GM23338 (cell line): ENCODE data around the gene MTMR3. TPM values are rescaled to one million over a fixed set of nuclear protein-coding genes. Genes with fewer than 3 reads are reported as not detected.

Source experiments
- ATAC-seq: fragments of 200-7000 bp; cut with Tn5 transposase; 3 replicates; pipeline ENCODE4 v1.9.1; 2020
- DNase-seq: peaks from one replicate; pipeline ENCODE4 v3.0.0-alpha.2; 2015; ENCODE audit warnings: low spot score
- H2AFZ ChIP-seq: fragments of 200-600 bp; sonication (generic); 2 replicates; pipeline ENCODE4 v1.8.0; 2016; ENCODE audit warnings: antibody characterized with exemption, mild to moderate bottlenecking, moderate library complexity
- H3F3A ChIP-seq: fragments of 200-600 bp; sonication (generic); replicated peaks from 2 replicates; pipeline ENCODE4 v1.8.0; 2017; ENCODE audit warnings: antibody characterized with exemption, mixed run types, low read depth
- H3K27ac ChIP-seq: fragments of 200-600 bp; sonication (generic); 2 replicates; pipeline ENCODE4 v1.6.1; 2016; ENCODE audit warnings: low read depth
- H3K27me3 ChIP-seq: fragments of 200-600 bp; sonication (generic); 2 replicates; pipeline ENCODE4 v1.8.0; 2016; ENCODE audit warnings: mild to moderate bottlenecking, mixed run types, moderate library complexity; ENCODE audit not compliant: insufficient read depth
- H3K36me3 ChIP-seq: fragments of 200-600 bp; sonication (generic); 2 replicates; pipeline ENCODE4 v1.8.0; 2016; ENCODE audit warnings: mild to moderate bottlenecking; ENCODE audit not compliant: insufficient read depth
- H3K4me1 ChIP-seq: fragments of 200-600 bp; sonication (generic); 2 replicates; pipeline ENCODE4 v1.8.0; 2016; ENCODE audit warnings: mild to moderate bottlenecking, moderate library complexity; ENCODE audit not compliant: insufficient read depth
- H3K4me2 ChIP-seq: fragments of 200-600 bp; sonication (generic); 2 replicates; pipeline ENCODE4 v1.7.1; 2017; ENCODE audit warnings: mixed run types
- H3K4me3 ChIP-seq: fragments of 200-600 bp; sonication (generic); 2 replicates; pipeline ENCODE4 v1.6.1; 2016; ENCODE audit warnings: mixed run types
- H3K79me2 ChIP-seq: fragments of 200-600 bp; sonication (generic); replicated peaks from 2 replicates; pipeline ENCODE4 v1.8.0; 2017; ENCODE audit warnings: mild to moderate bottlenecking; ENCODE audit not compliant: insufficient read depth
- H3K9me2 ChIP-seq: fragments of 200-600 bp; sonication (generic); 2 replicates; pipeline ENCODE4 v1.8.0; 2017; ENCODE audit not compliant: insufficient read depth
- H4K20me1 ChIP-seq: fragments of 200-600 bp; sonication (generic); replicated peaks from 2 replicates; pipeline ENCODE4 v1.8.0; 2017; ENCODE audit warnings: mild to moderate bottlenecking; ENCODE audit not compliant: insufficient read depth
- H3K27ac Mint-ChIP-seq: 2 replicates; pipeline ENCODE4 v1.8.0; 2020; ENCODE audit warnings: inconsistent platforms, mild to moderate bottlenecking, moderate library complexity, mixed read lengths
- H3K27me3 Mint-ChIP-seq: 3 replicates; pipeline ENCODE4 v1.8.0; 2022; ENCODE audit warnings: low read depth, mild to moderate bottlenecking, moderate library complexity, mixed read lengths, inconsistent platforms; ENCODE audit not compliant: insufficient read depth, poor library complexity
- H3K36me3 Mint-ChIP-seq: 3 replicates; pipeline ENCODE4 v1.8.0; 2021; ENCODE audit warnings: low read depth, mild to moderate bottlenecking, inconsistent platforms, moderate library complexity, mixed read lengths
- H3K4me1 Mint-ChIP-seq: 3 replicates; pipeline ENCODE4 v1.8.0; 2020; ENCODE audit warnings: mild to moderate bottlenecking, inconsistent platforms, mixed read lengths
- H3K4me3 Mint-ChIP-seq: 3 replicates; pipeline ENCODE4 v1.8.0; 2021; ENCODE audit warnings: moderate library complexity, mild to moderate bottlenecking, inconsistent platforms, mixed read lengths
- H3K9me3 Mint-ChIP-seq: 3 replicates; pipeline ENCODE4 v1.8.0; 2020; ENCODE audit warnings: moderate library complexity, mild to moderate bottlenecking, inconsistent platforms, mixed read lengths
- CREB1 ChIP-seq: fragments of 250-450 bp; sonication (Bioruptor Pico); IDR thresholded peaks from 2 replicates; pipeline ENCODE4 v1.5.0; 2020; ENCODE audit warnings: low read depth, mild to moderate bottlenecking, moderate library complexity
- JUNB ChIP-seq: IDR thresholded peaks from one replicate; pipeline ENCODE4 v1.6.1; 2016; ENCODE audit warnings: antibody characterized with exemption; ENCODE audit not compliant: unreplicated experiment
- POLR2AphosphoS5 ChIP-seq: IDR thresholded peaks from 2 replicates; pipeline ENCODE4 v1.6.1; 2016; ENCODE audit warnings: antibody characterized with exemption, low read depth
- REST ChIP-seq: IDR thresholded peaks from one replicate; pipeline ENCODE4 v1.6.1; 2018; ENCODE audit warnings: antibody characterized with exemption; ENCODE audit not compliant: unreplicated experiment
- STAT1 ChIP-seq: IDR thresholded peaks from one replicate; pipeline ENCODE4 v1.6.1; 2016; ENCODE audit warnings: antibody characterized with exemption; ENCODE audit not compliant: unreplicated experiment
- ZNF114 ChIP-seq: fragments of 250-450 bp; sonication (Bioruptor Pico); IDR thresholded peaks from 2 replicates; pipeline ENCODE4 v1.5.0; 2020; ENCODE audit warnings: mild to moderate bottlenecking, moderate library complexity
- ZNF462 ChIP-seq: fragments of 250-450 bp; sonication (Bioruptor Pico); IDR thresholded peaks from 2 replicates; pipeline ENCODE4 v1.5.0; 2020; ENCODE audit warnings: mild to moderate bottlenecking, moderate library complexity
- polyA plus RNA-seq: library from polyadenylated mRNA; unstranded; fragments of >200 nt; fragmentation: Nextera tagmentation; extraction: Ambion mirVana; gene quantifications from 2 replicates; pipeline ENCODE4 v1.2.1, GENCODE V29; 2016
- total RNA-seq: library from RNA; depleted of rRNA; stranded (reverse); fragments of >200 nt; shearing (Covaris generic); gene quantifications from 2 replicates; pipeline ENCODE4 v1.2.3, GENCODE V29; 2014

The MTMR3 gene
- total and polyA plus RNA-seq, 2 experiments from 2014 or later: 5.2 to 27.4 TPM

- no peaks in the 10 kb centered on the region for H3F3A ChIP-seq
- DNase-seq (no peak), ATAC-seq (no peak)
- no peak overlapping the region for H2AFZ ChIP-seq
- no peaks in the 10 kb centered on the region for H3K4me1 ChIP-seq
- H3K4me3 Mint-ChIP-seq: no peak overlapping the region
- no peak overlapping the region for H3K27ac Mint-ChIP-seq
- H3K27me3 ChIP-seq: no peaks in the 10 kb centered on the region
- no peaks in the 10 kb centered on the region for H3K4me1 Mint-ChIP-seq
- H3K36me3 Mint-ChIP-seq: 0 out of 3 replicates have a peak, but pooled peaks cover under 1% of the 10 kb centered on the region
- no peaks in the 10 kb centered on the region for H3K27me3 Mint-ChIP-seq
- TF ChIP-seq ZNF114 (CRISPR knock-in tag): no peak
- peaks cover 16% of the 10 kb centered on the region for H3K9me3 Mint-ChIP-seq
- no peaks in the 10 kb centered on the region for H3K79me2 ChIP-seq
- H3K9me2 ChIP-seq: no peaks in the 10 kb centered on the region
- 0 out of 2 replicates have a peak, but pooled peaks cover 3% of the 10 kb centered on the region for H4K20me1 ChIP-seq
- H3K4me2 ChIP-seq: no peak overlapping the region
- H3K4me3 ChIP-seq: no peak overlapping the region
- no peaks in the 10 kb centered on the region for H3K36me3 ChIP-seq
- H3K27ac ChIP-seq: no peak overlapping the region
Observed at GRCh38 chr22:30054067-30054763, 171.2 kb downstream of the MTMR3 start.

GRCh38 chr22:30054764-30055069 is 171.7 kb downstream of the MTMR3 start:
- H3K4me3 ChIP-seq: no peak overlapping the region
- no peaks in the 10 kb centered on the region for H3K27me3 ChIP-seq
- 0 out of 2 replicates have a peak, but pooled peaks cover 3% of the 10 kb centered on the region for H4K20me1 ChIP-seq
- H3K4me1 Mint-ChIP-seq: no peaks in the 10 kb centered on the region
- no peak overlapping the region for H3K4me2 ChIP-seq
- H2AFZ ChIP-seq: no peak overlapping the region
- no peaks in the 10 kb centered on the region for H3K36me3 ChIP-seq
- no peaks in the 10 kb centered on the region for H3K9me2 ChIP-seq
- peaks cover 19% of the 10 kb centered on the region for H3K9me3 Mint-ChIP-seq
- H3K27ac Mint-ChIP-seq: no peak overlapping the region
- H3K27ac ChIP-seq: no peak overlapping the region
- no peak overlapping the region for H3K4me3 Mint-ChIP-seq
- TF ChIP-seq STAT1 (no peak), POLR2AphosphoS5 (no peak), CREB1 (CRISPR knock-in tag) (no peak)
- H3F3A ChIP-seq: no peaks in the 10 kb centered on the region
- H3K79me2 ChIP-seq: no peaks in the 10 kb centered on the region
- H3K4me1 ChIP-seq: no peaks in the 10 kb centered on the region
- no peak for DNase-seq
- no peak for ATAC-seq
- 0 out of 3 replicates have a peak, but pooled peaks cover 3% of the 10 kb centered on the region for H3K36me3 Mint-ChIP-seq
- H3K27me3 Mint-ChIP-seq: no peaks in the 10 kb centered on the region

- H3K27ac Mint-ChIP-seq: no peak overlapping the region
- no peak overlapping the region for H3K4me3 ChIP-seq
- no peaks in the 10 kb centered on the region for H3K27me3 Mint-ChIP-seq
- no peak overlapping the region for H3K4me2 ChIP-seq
- no peak for DNase-seq
- H4K20me1 ChIP-seq: 0 out of 2 replicates have a peak, but pooled peaks cover 3% of the 10 kb centered on the region
- H3K9me3 Mint-ChIP-seq: peaks cover 19% of the 10 kb centered on the region
- H3K4me1 ChIP-seq: no peaks in the 10 kb centered on the region
- no peak overlapping the region for H2AFZ ChIP-seq
- no peak for ATAC-seq
- H3F3A ChIP-seq: no peaks in the 10 kb centered on the region
- H3K27ac ChIP-seq: no peak overlapping the region
- H3K9me2 ChIP-seq: no peaks in the 10 kb centered on the region
- no peaks in the 10 kb centered on the region for H3K4me1 Mint-ChIP-seq
- no peak overlapping the region for H3K4me3 Mint-ChIP-seq
- no peaks in the 10 kb centered on the region for H3K27me3 ChIP-seq
- H3K36me3 ChIP-seq: no peaks in the 10 kb centered on the region
- H3K36me3 Mint-ChIP-seq: 0 out of 3 replicates have a peak, but pooled peaks cover 3% of the 10 kb centered on the region
- H3K79me2 ChIP-seq: no peaks in the 10 kb centered on the region
- TF ChIP-seq ZNF114 (CRISPR knock-in tag) (no peak), JUNB (no peak), REST (no peak), ZNF462 (no peak)
Observed at GRCh38 chr22:30056015-30056414, 173.0 kb downstream of the MTMR3 start.
